NCI-H748 (cell line): ENCODE data around the gene PAFAH2.
A peak's percentile ranks its signal among the peaks of the same experiment; 100 is the strongest.

ENCODE experiments used
- DNase-seq: peaks from one replicate; lab custom pipeline; 2025; ENCODE audit not compliant: unreplicated experiment; lab: John Stamatoyannopoulos, UW

PAFAH2 gene

GRCh38 chr1:25997828-25998761 is at the start of gene PAFAH2:
PAFAH2 (minus strand) TSS chr1:25998063; CDS start chr1:25990816, 7,247 bp downstream.
- DNase-seq = peak; percentile 98

GRCh38 chr1:26047278-26047874 is 49.5 kb upstream of the PAFAH2 start:
- no peak for DNase-seq

- peak; percentile 10 for DNase-seq
Measured at GRCh38 chr1:26046246-26047095, 48.6 kb upstream of the PAFAH2 start.

- peak; percentile 51 for DNase-seq
Measured at GRCh38 chr1:26045722-26046245, 47.9 kb upstream of the PAFAH2 start, which contains the start of gene SLC30A2. SLC30A2 (minus strand) TSS chr1:26046118; CDS start chr1:26045896, 222 bp downstream.

- DNase-seq = no peak
Measured at GRCh38 chr1:26044971-26045721, 47.3 kb upstream of the PAFAH2 start.

- DNase-seq = no peak
Measured at GRCh38 chr1:26044414-26044813, 46.6 kb upstream of the PAFAH2 start.

- DNase-seq = no peak
Measured at GRCh38 chr1:26043765-26044164, 45.9 kb upstream of the PAFAH2 start.

GRCh38 chr1:26041978-26042377 is 44.1 kb upstream of the PAFAH2 start:
- no peak for DNase-seq

- DNase-seq = no peak
Measured at GRCh38 chr1:26041401-26041800, 43.5 kb upstream of the PAFAH2 start.

GRCh38 chr1:26038904-26039303 is 41.0 kb upstream of the PAFAH2 start:
- DNase-seq = no peak

- no peak for DNase-seq
Measured at GRCh38 chr1:26038477-26038876, 40.6 kb upstream of the PAFAH2 start.

GRCh38 chr1:26037904-26038303 is 40.0 kb upstream of the PAFAH2 start:
- DNase-seq = no peak

GRCh38 chr1:26036756-26037281 is 39.0 kb upstream of the PAFAH2 start:
- DNase-seq = no peak

GRCh38 chr1:26035959-26036755 is 38.3 kb upstream of the PAFAH2 start:
- DNase-seq = peak; percentile 64

- peak; percentile 89 for DNase-seq
Measured at GRCh38 chr1:26035203-26035958, 37.5 kb upstream of the PAFAH2 start.

- DNase-seq = peak; percentile 33
Measured at GRCh38 chr1:26034504-26035202, 36.8 kb upstream of the PAFAH2 start.

GRCh38 chr1:26032656-26033357 is 34.9 kb upstream of the PAFAH2 start:
- no peak for DNase-seq
